Stimulated activated CD8-positive, alpha-beta memory T cell treated with anti-CD3 and anti-CD28 coated beads, Interleukin-7, amount 100 ng/mL, for 48 hours (primary cell): ENCODE results near the gene ZNF669.
A peak's percentile ranks its signal among the peaks of the same experiment; 100 is the strongest.

Experiments used
- DNase-seq, 2 donors: peaks; one replicate each; pipeline ENCODE4 v3.0.0-alpha.2; 2020; ENCODE audit warnings: low read depth in 1 of 2; ENCODE audit errors: extremely low read depth in 1 of 2

Gene ZNF669

GRCh38 chr1:247111700-247112478 lies 7.7 kb upstream of the ZNF669 start:
- DNase-seq = no peak

GRCh38 chr1:247111259-247111699 lies 7.1 kb upstream of the ZNF669 start:
- no peak for DNase-seq

- DNase-seq = peak in 1 of 2 donors; percentile 47
Observed at GRCh38 chr1:247110627-247111258, 6.6 kb upstream of the ZNF669 start.

GRCh38 chr1:247107694-247108093 lies 3.5 kb upstream of the ZNF669 start:
- DNase-seq = no peak

GRCh38 chr1:247105966-247106365 lies 1.8 kb upstream of the ZNF669 start:
- no peak for DNase-seq

GRCh38 chr1:247104965-247105364 lies 809 bp upstream of the ZNF669 start:
- DNase-seq = no peak

GRCh38 chr1:247102381-247102780 lies 1.8 kb downstream of the ZNF669 start:
- DNase-seq = no peak

- no peak for DNase-seq
Observed at GRCh38 chr1:247100676-247101279, 3.4 kb downstream of the ZNF669 start.

- no peak for DNase-seq
Observed at GRCh38 chr1:247096958-247097357, 7.2 kb downstream of the ZNF669 start.

GRCh38 chr1:247096544-247096943 lies 7.6 kb downstream of the ZNF669 start:
- DNase-seq = no peak

- no peak for DNase-seq
Observed at GRCh38 chr1:247096112-247096511, 8.0 kb downstream of the ZNF669 start.

GRCh38 chr1:247090455-247090854 lies 13.7 kb downstream of the ZNF669 start:
- no peak for DNase-seq

GRCh38 chr1:247089616-247090375 lies 14.4 kb downstream of the ZNF669 start:
- DNase-seq = no peak

GRCh38 chr1:247088967-247089366 lies 15.2 kb downstream of the ZNF669 start:
- DNase-seq = no peak

GRCh38 chr1:247087256-247087655 lies 16.9 kb downstream of the ZNF669 start:
- DNase-seq = no peak

- no peak for DNase-seq
Observed at GRCh38 chr1:247085310-247085709, 18.8 kb downstream of the ZNF669 start.

- DNase-seq = no peak
Observed at GRCh38 chr1:247084771-247085170, 19.4 kb downstream of the ZNF669 start.

- peak in 1 of 2 donors; percentile 1 for DNase-seq
Observed at GRCh38 chr1:247079141-247079874, 24.8 kb downstream of the ZNF669 start.

- DNase-seq = peak; percentile 74 to 91
Observed at GRCh38 chr1:247078258-247079140, 25.7 kb downstream of the ZNF669 start, which contains the start of gene ZNF670. Gene ZNF670 (minus strand): TSS chr1:247078811. CDS start chr1:247078596, 215 bp downstream.
